ENCODE data around the gene MRM1.

DNA sequence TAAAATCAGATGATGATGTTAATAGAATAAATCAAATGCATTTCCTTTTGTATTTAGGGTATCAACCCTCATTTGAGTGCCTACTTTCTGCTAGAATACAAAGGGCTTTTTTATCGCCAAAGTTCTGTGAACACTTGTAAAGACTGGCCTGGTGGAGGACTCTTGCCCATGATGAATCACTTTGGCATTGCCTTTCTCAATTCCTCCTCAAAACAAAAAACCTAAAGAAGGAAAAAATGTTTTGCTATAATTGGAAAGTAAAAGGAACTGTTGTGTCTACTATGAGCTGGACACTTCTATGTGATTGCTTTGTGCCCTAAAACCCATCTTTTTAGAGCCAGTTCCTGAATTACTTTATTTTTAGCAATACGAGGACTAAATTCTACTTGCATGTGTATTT is 22.7 kb upstream of the MRM1 start:
- TF ChIP-seq, protein P1, sequence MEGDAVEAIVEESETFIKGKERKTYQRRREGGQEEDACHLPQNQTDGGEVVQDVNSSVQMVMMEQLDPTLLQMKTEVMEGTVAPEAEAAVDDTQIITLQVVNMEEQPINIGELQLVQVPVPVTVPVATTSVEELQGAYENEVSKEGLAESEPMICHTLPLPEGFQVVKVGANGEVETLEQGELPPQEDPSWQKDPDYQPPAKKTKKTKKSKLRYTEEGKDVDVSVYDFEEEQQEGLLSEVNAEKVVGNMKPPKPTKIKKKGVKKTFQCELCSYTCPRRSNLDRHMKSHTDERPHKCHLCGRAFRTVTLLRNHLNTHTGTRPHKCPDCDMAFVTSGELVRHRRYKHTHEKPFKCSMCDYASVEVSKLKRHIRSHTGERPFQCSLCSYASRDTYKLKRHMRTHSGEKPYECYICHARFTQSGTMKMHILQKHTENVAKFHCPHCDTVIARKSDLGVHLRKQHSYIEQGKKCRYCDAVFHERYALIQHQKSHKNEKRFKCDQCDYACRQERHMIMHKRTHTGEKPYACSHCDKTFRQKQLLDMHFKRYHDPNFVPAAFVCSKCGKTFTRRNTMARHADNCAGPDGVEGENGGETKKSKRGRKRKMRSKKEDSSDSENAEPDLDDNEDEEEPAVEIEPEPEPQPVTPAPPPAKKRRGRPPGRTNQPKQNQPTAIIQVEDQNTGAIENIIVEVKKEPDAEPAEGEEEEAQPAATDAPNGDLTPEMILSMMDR (IDR thresholded peaks at IDR 0.05 in 4 of 5, conservative IDR thresholded peaks at IDR 0.05 in 1 of 5), result no peak
- no peak for TF ChIP-seq POLR2A (IDR thresholded peaks at IDR 0.05)

Data from gastrocnemius medialis (tissue), 4 donors.